Measurements from ENCODE around the gene PQBP1. TPM values are rescaled to one million over a fixed set of nuclear protein-coding genes. Genes with fewer than 3 reads are reported as not detected.

The PQBP1 gene
- total RNA-seq, 2 donors from 2014 or later: 66.7 to 68.8 TPM

GRCh38 chrX:48938721-48939425 is 41.1 kb downstream of the PQBP1 start:
- no peaks in the 10 kb centered on the region for H3K9me3 ChIP-seq (ENCODE audit: control insufficient read depth, low read length, poor library complexity, severe bottlenecking)
- Mint-ChIP-seq H3K27me3 (no peaks in the 10 kb centered on the region), H3K27ac (peak overlapping the region; percentile 100), H3K36me3 (ENCODE audit: low read depth) (no peaks in the 10 kb centered on the region), H3K4me3 (peak overlapping the region; percentile 92), H3K4me1 (peaks cover 60% of the 10 kb centered on the region)
- ATAC-seq: peak; percentile 62
- peak; percentile 39 to 61 (median 56) for DNase-seq

GRCh38 chrX:48939524-48940228 is 41.9 kb downstream of the PQBP1 start:
- peak overlapping the region; percentile 100 for H3K27ac Mint-ChIP-seq
- no peak for DNase-seq
- H3K27me3 Mint-ChIP-seq: no peaks in the 10 kb centered on the region
- peaks cover 57% of the 10 kb centered on the region for H3K4me1 Mint-ChIP-seq
- H3K4me3 Mint-ChIP-seq: peak overlapping the region; percentile 92
- H3K36me3 Mint-ChIP-seq (ENCODE audit: low read depth): no peaks in the 10 kb centered on the region
- H3K9me3 ChIP-seq (ENCODE audit: control insufficient read depth, low read length, poor library complexity, severe bottlenecking): no peaks in the 10 kb centered on the region
- peak; percentile 26 for ATAC-seq

- Mint-ChIP-seq H3K36me3 (ENCODE audit: low read depth) (no peaks in the 10 kb centered on the region), H3K4me3 (peak overlapping the region; percentile 76)
Observed at GRCh38 chrX:48940404-48940955, 42.8 kb downstream of the PQBP1 start.

GRCh38 chrX:48942895-48943294 is 45.2 kb downstream of the PQBP1 start:
- H3K4me3 Mint-ChIP-seq: peak overlapping the region; percentile 80
- DNase-seq: no peak
- no peaks in the 10 kb centered on the region for H3K9me3 ChIP-seq (ENCODE audit: control insufficient read depth, low read length, poor library complexity, severe bottlenecking)
- H3K27ac Mint-ChIP-seq: peak overlapping the region; percentile 89
- H3K27me3 Mint-ChIP-seq: no peaks in the 10 kb centered on the region
- no peaks in the 10 kb centered on the region for H3K36me3 Mint-ChIP-seq (ENCODE audit: low read depth)
- peaks cover 47% of the 10 kb centered on the region for H3K4me1 Mint-ChIP-seq
- ATAC-seq: no peak

More at GRCh38 chrX:48940404-48940955, 42.8 kb downstream of the PQBP1 start:
- no peaks in the 10 kb centered on the region for H3K9me3 ChIP-seq (ENCODE audit: control insufficient read depth, low read length, poor library complexity, severe bottlenecking)
- no peak for ATAC-seq
- DNase-seq: no peak
- Mint-ChIP-seq H3K4me1 (peaks cover 50% of the 10 kb centered on the region), H3K27me3 (no peaks in the 10 kb centered on the region), H3K27ac (peak overlapping the region; percentile 100)

- ATAC-seq (peak; percentile 67), DNase-seq (peak; percentile 30 to 33 (median 32))
- Mint-ChIP-seq H3K4me1 (peaks cover 28% of the 10 kb centered on the region), H3K27me3 (no peaks in the 10 kb centered on the region), H3K27ac (peak overlapping the region; percentile 87), H3K4me3 (no peak overlapping the region), H3K36me3 (ENCODE audit: low read depth) (peaks cover 2% of the 10 kb centered on the region)
- no peaks in the 10 kb centered on the region for H3K9me3 ChIP-seq (ENCODE audit: control insufficient read depth, low read length, poor library complexity, severe bottlenecking)
Observed at GRCh38 chrX:48945517-48946348, 48.0 kb downstream of the PQBP1 start.

- Mint-ChIP-seq H3K4me1 (peaks cover 19% of the 10 kb centered on the region), H3K4me3 (no peak overlapping the region), H3K27ac (peak overlapping the region; percentile 79), H3K27me3 (no peaks in the 10 kb centered on the region), H3K36me3 (ENCODE audit: low read depth) (peaks cover 2% of the 10 kb centered on the region)
- H3K9me3 ChIP-seq (ENCODE audit: control insufficient read depth, low read length, poor library complexity, severe bottlenecking): no peaks in the 10 kb centered on the region
- DNase-seq (no peak), ATAC-seq (no peak)
Observed at GRCh38 chrX:48948589-48948988, 50.9 kb downstream of the PQBP1 start.

Other genes starting within 250 kb of the PQBP1 start
- 100 to 1,000 TPM in 1 of 2 donors, 10 to 100 TPM in 1; 86.0 to 105 TPM for gene WAS, start 214.1 kb upstream of the PQBP1 start, total RNA-seq
- 1 to 10 TPM; 5.8 to 6.4 TPM for gene SUV39H1, start 201.2 kb upstream of the PQBP1 start, total RNA-seq
- gene GLOD5, start 136.2 kb upstream of the PQBP1 start, total RNA-seq: not detected
- 1 to 10 TPM in 1 of 2 donors, under 1 TPM in 1; 0.32 to 7.6 TPM for gene GATA1, start 111.3 kb upstream of the PQBP1 start, total RNA-seq
- gene HDAC6, start 95.9 kb upstream of the PQBP1 start, total RNA-seq: 10 to 100 TPM; 83.4 to 84.4 TPM
- gene ERAS, start 71.4 kb upstream of the PQBP1 start, total RNA-seq: not detected
- gene PCSK1N, start 62.3 kb upstream of the PQBP1 start, total RNA-seq: 10 to 100 TPM in 1 of 2 donors, 1 to 10 TPM in 1; 9.6 to 14.2 TPM
- 10 to 100 TPM; 33.6 to 41.9 TPM for gene TIMM17B, start 162 bp upstream of the PQBP1 start, total RNA-seq
- 10 to 100 TPM; 34.8 to 50.7 TPM for gene SLC35A2, start 13.7 kb downstream of the PQBP1 start, total RNA-seq
- 100 to 1,000 TPM; 301 to 481 TPM for gene PIM2, start 21.1 kb downstream of the PQBP1 start, total RNA-seq
- gene OTUD5, start 59.7 kb downstream of the PQBP1 start, total RNA-seq: 10 to 100 TPM; 91.0 to 91.6 TPM
- 1 to 10 TPM; 2.2 to 3.2 TPM for gene KCND1, start 73.9 kb downstream of the PQBP1 start, total RNA-seq
- gene GRIPAP1, start 104.3 kb downstream of the PQBP1 start, total RNA-seq: 100 to 1,000 TPM; 107 to 123 TPM
- 10 to 100 TPM; 38.9 to 46.4 TPM for gene TFE3, start 145.4 kb downstream of the PQBP1 start, total RNA-seq
- gene CCDC120, start 161.1 kb downstream of the PQBP1 start, total RNA-seq: 10 to 100 TPM; 10.8 to 11.8 TPM
- 10 to 100 TPM; 18.8 to 20.6 TPM for gene PRAF2, start 176.1 kb downstream of the PQBP1 start, total RNA-seq
- 10 to 100 TPM; 69.9 to 73.5 TPM for gene WDR45, start 182.0 kb downstream of the PQBP1 start, total RNA-seq
- gene GPKOW, start 225.8 kb downstream of the PQBP1 start, total RNA-seq: 10 to 100 TPM; 13.5 to 14.4 TPM

All from T-helper 17 cell (primary cell).